Cardiac muscle cell (in vitro differentiated cells and primary cell): ENCODE measurements around the gene MYEOV. TPM values are rescaled to one million over a fixed set of nuclear protein-coding genes. Genes with fewer than 3 reads are reported as not detected.
A peak's percentile ranks its signal among the peaks of the same experiment; 100 is the strongest.

Source experiments
- DNase-seq, 2 donors: peaks; one replicate each; pipeline versions ENCODE4 v3.0.0 to v3.0.0-alpha.2; 2010 to 2017; ENCODE audit warnings: low read depth in 1 of 2, low spot score in 1 of 2
- H3K27ac ChIP-seq: fragments of 200-600 bp; sonication (generic); 2 replicates; pipeline ENCODE4 v1.5.1; 2016
- H3K27me3 ChIP-seq: fragments of 200-600 bp; sonication (generic); 2 replicates; pipeline ENCODE4 v1.6.0; 2016; ENCODE audit warnings: control low read depth
- H3K36me3 ChIP-seq: fragments of 200-600 bp; sonication (generic); 2 replicates; pipeline ENCODE4 v1.5.1; 2016; ENCODE audit warnings: control low read depth
- H3K4me1 ChIP-seq: fragments of 200-600 bp; sonication (generic); 2 replicates; pipeline ENCODE4 v1.8.1; 2017; ENCODE audit warnings: low read depth, mild to moderate bottlenecking, mixed run types
- H3K4me3 ChIP-seq: fragments of 200-600 bp; sonication (generic); 2 replicates; pipeline ENCODE4 v1.5.1; 2016; ENCODE audit warnings: mild to moderate bottlenecking
- H3K9me3 ChIP-seq: fragments of 200-600 bp; sonication (generic); 2 replicates; pipeline ENCODE4 v1.5.1; 2017; ENCODE audit warnings: low read depth, mild to moderate bottlenecking, control low read depth
- CTCF ChIP-seq: IDR thresholded peaks from 2 replicates; pipeline ENCODE4 v1.5.1; 2012; ENCODE audit warnings: low read depth, mild to moderate bottlenecking, low read length
- polyA plus RNA-seq: library from polyadenylated mRNA; unstranded; fragments of >200 nt; fragmentation: Nextera tagmentation; extraction: Ambion mirVana; gene quantifications from 2 replicates; pipeline ENCODE4 v1.2.1, GENCODE V29; 2016
- total RNA-seq: library from RNA; depleted of rRNA; stranded (reverse); fragments of >200 nt; gene quantifications from 2 replicates; pipeline ENCODE4 v1.2.3, GENCODE V29; 2016

MYEOV gene
- total and polyA plus RNA-seq, 2 experiments from 2014 or later: 0.51 TPM; not detected in 1

DNA sequence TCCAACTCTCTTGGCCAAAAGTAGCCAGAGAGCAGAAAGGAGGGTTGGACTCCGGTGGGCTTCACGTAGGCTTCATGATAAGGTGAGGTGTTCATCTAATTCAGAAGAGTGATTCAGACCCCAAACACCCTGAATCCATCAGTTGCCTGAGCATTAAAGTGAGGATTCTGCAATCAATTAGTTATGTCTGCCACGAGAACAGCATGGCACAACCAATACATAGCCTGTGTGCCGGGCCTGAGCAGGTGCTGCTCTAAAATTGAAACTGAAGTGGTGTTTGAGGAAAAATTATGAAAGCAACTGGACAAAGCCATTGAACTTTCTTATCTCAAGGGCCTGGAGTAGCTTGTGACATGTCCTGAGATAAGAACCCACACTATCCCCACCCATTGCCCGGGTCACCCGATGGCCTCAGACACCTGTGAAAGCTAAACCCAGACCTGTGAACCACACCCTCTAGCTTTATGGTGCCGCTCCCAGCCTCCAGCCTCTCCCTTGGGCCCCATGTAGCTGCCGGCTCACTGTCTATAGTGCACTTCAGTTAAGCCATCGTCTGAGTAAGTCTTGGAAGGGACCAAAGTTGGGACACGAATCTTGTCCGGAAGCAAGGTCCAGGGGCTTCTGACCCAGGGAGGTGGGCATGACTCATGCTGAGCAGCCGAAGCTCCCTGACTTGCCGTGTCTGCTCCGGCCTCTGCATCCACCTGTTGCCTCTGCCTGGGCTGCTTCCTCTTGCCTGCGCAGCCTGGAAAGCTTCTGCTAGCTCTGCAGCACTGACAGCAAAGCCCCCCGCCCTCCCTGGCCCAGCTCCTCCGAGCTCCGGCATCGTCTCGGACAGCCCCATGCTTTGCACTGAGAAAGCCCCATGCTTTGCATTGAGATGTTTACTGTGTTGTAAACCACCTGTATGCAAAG, 5.7 kb upstream of the MYEOV start:
- Histone ChIP-seq H3K4me3 (no peak overlapping the region), H3K27ac (no peak overlapping the region), H3K9me3 (no peaks in the 10 kb centered on the region), H3K4me1 (peaks cover 20% of the 10 kb centered on the region), H3K27me3 (no peaks in the 10 kb centered on the region), H3K36me3 (no peaks in the 10 kb centered on the region)
- no peak for TF ChIP-seq CTCF
- no peak for DNase-seq

DNA sequence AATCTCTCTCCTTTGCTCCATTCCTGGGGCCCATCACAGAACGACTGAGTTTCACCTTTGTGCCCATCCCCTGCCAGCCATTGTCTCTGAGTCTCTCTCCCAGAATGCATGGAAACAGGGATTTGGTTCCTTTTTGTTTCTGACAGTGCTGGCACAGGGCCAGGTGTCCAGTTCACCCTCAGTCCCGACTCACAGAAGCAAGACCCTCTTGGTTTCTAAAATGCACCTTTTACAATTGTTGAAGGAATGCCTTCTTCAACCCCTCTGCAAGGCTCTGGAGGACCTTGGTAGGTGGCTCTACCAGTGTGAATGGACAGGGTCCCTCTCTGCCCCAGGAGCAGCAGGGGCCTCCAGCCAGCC, 5.1 kb upstream of the MYEOV start:
- no peaks in the 10 kb centered on the region for H3K27me3 ChIP-seq
- no peak for TF ChIP-seq CTCF
- H3K4me3 ChIP-seq: no peak overlapping the region

DNA sequence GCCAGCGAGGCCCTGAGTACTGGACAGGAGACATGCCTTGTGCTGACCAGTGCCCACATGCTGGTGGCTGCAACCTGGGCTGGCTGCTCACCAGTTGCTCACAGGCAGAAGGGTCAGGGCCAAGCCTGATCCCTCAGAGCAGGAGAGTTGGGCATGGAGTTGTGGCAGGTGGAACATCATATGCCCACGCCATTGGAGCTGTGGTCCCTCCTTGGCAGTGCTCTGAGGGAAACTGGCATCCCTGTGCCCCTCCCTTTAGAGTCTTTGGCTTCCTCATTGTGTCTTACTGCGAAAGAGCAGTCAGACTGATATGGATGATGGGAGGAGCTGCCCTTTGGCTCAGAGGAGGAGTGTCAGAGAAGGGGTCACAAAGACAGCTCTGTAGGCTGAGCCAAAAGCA, 3.1 kb upstream of the MYEOV start:
- H3K27ac ChIP-seq: no peak overlapping the region
- TF ChIP-seq CTCF: no peak
- H3K9me3 ChIP-seq: no peaks in the 10 kb centered on the region
- peaks cover 20% of the 10 kb centered on the region for H3K4me1 ChIP-seq
- H3K36me3 ChIP-seq: no peaks in the 10 kb centered on the region
- no peak overlapping the region for H3K4me3 ChIP-seq
- no peaks in the 10 kb centered on the region for H3K27me3 ChIP-seq
- no peak for DNase-seq

More for the DNA sequence above, 5.1 kb upstream of the MYEOV start:
- Histone ChIP-seq H3K27ac (no peak overlapping the region), H3K36me3 (no peaks in the 10 kb centered on the region), H3K9me3 (no peaks in the 10 kb centered on the region), H3K4me1 (peaks cover 20% of the 10 kb centered on the region)
- no peak for DNase-seq

- TF ChIP-seq CTCF: no peak
Observed at GRCh38 chr11:69291459-69292110, 2.4 kb upstream of the MYEOV start.

GRCh38 chr11:69292221-69292648, 1.7 kb upstream of the MYEOV start:
- TF ChIP-seq CTCF: peak; percentile 90
- H3K27ac ChIP-seq: no peak overlapping the region
- no peaks in the 10 kb centered on the region for H3K36me3 ChIP-seq
- DNase-seq: peak in 1 of 2 donors; percentile 39
- no peak overlapping the region for H3K4me3 ChIP-seq
- no peaks in the 10 kb centered on the region for H3K9me3 ChIP-seq
- H3K27me3 ChIP-seq: no peaks in the 10 kb centered on the region
- H3K4me1 ChIP-seq: peaks cover 11% of the 10 kb centered on the region

More at GRCh38 chr11:69291459-69292110, 2.4 kb upstream of the MYEOV start:
- Histone ChIP-seq H3K27me3 (no peaks in the 10 kb centered on the region), H3K27ac (no peak overlapping the region), H3K4me1 (peaks cover 17% of the 10 kb centered on the region), H3K9me3 (no peaks in the 10 kb centered on the region), H3K4me3 (no peak overlapping the region), H3K36me3 (no peaks in the 10 kb centered on the region)
- no peak for DNase-seq
